ENCODE data around the gene ACADM. TPM values are rescaled to one million over a fixed set of nuclear protein-coding genes. Genes with fewer than 3 reads are reported as not detected.
A peak's percentile ranks its signal among the peaks of the same experiment; 100 is the strongest.
"Not testable (repeated sequence)": the region's sequence is repeated elsewhere in the genome, so short reads cannot be mapped to it uniquely, and the experiment has no call there.

Gene ACADM
- total RNA-seq, 1 donor from 2014 or later, result 26.2 TPM

GRCh38 chr1:75736016-75736415 is 11.5 kb downstream of the ACADM start:
- DNase-seq (ENCODE audit: low read depth in 2 of 2), result no peak

GRCh38 chr1:75742047-75742625 is 17.6 kb downstream of the ACADM start:
- no peak for DNase-seq (ENCODE audit: low read depth in 2 of 2)

- DNase-seq (ENCODE audit: low read depth in 2 of 2), result no peak
Measured at GRCh38 chr1:75745276-75745675, 20.8 kb downstream of the ACADM start.

DNA sequence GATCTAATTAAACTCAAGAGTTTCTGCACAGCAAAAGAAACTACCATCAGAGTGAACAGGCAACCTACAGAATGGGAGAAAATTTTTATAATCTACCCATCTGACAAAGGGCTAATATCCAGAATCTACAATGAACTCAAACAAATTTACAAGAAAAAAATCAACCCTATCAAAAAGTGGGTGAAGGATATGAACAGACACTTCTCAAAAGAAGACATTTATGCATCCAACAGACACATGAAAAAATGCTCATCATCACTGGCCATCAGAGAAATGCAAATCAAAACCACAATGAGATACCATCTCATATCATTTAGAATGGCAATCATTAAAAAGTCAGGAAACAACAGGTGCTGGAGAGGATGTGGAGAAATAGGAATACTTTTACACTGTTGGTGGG is 32.7 kb downstream of the ACADM start:
- DNase-seq (ENCODE audit: low read depth in 2 of 2), result not testable (repeated sequence)

- not testable (repeated sequence) for DNase-seq (ENCODE audit: low read depth in 2 of 2)
Measured at GRCh38 chr1:75758543-75758942, 34.0 kb downstream of the ACADM start.

- DNase-seq (ENCODE audit: low read depth in 2 of 2), result no peak
Measured at GRCh38 chr1:75764057-75764655, 39.6 kb downstream of the ACADM start.

DNA sequence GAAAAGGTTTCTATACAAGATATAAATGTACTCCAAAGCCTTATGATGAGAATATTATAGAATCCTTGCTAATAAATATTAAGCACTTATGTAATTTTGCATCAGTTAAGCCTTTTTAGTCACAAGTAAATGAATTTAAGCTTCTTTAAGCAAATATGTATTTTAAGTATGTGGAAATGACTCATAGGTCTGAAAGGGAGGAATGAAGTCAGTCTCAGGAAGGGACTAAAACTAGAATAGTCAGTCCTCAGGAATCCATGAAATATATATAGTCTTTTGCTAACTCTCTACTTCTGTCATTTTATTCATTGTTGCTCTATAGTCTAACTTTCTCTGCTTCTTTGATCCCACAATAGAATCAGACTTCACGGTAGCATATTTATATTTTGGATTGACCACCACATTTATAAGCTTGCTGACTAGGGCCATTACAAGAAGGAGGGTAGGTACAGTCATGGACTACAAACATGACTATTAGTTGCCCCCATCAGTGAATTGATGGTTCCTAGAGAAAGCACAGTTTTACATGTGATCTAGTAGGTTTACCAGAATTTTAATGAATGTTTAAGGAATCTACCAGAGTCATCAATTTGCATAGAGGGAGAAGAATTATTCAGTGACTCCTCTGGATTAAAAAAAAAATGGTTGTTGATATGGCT is 41.3 kb downstream of the ACADM start:
- peak in 1 of 2 donors; percentile 65 for DNase-seq (ENCODE audit: low read depth in 2 of 2)

DNA sequence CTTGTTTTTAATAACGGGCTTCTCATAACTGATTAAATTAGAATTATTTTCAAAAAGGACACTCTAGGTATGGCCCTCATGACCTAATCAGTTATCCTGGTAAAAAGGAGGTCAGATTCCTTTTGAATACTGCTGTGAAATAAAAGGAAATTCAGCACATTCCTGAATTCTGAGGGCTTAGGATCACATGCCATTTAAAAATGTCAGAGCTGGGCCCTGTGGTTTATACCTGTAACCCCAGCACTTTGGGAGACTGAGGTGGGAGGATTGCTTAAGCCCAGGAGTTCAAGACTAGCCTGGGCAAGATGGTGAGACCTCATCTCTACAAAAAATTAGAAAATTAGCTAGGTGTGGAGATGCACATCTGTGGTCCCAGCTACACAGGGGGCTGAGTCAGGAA is 43.5 kb downstream of the ACADM start:
- DNase-seq (ENCODE audit: low read depth in 2 of 2), result no peak

DNA sequence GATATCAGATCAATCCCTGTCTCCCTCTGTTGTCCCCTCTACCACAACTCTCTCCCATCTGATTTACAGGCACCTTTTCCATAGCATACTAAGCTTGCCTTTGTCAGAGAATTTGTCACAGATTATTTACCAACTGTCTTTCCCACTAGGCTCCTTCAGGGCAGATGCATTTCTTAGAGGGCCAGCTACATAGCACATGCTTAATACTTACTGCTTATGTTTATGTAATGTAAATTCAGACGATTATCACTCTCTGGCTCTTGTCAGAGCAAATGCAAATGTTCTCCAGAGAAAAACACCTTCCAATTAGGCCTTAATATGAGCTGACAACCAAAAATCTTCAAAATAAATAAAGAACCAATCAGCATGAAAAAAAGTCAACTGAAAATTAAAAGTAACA is 46.3 kb downstream of the ACADM start:
- DNase-seq (ENCODE audit: low read depth in 2 of 2), result no peak

DNA sequence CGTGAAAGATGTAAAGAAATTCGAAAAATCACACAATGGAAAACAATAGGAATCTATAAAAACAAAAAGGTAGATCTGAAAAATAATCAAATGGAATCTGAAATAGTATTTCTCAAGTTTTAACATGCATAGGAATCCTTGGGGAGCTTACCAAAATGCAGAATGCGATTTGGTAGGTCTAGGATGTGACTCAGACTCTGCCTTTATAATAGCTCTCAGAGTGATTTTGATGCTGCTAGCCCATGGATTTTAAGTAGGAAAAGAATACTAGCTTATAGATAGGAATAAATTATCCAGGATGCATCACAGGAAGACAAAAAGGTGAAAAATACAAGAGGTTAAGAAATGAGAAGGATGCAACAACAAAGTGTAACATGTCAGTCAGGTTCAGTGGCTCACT is 47.5 kb downstream of the ACADM start:
- no peak for DNase-seq (ENCODE audit: low read depth in 2 of 2)

- DNase-seq (ENCODE audit: low read depth in 2 of 2), result not testable (repeated sequence)
Measured at GRCh38 chr1:75777812-75778211, 53.3 kb downstream of the ACADM start.

DNA sequence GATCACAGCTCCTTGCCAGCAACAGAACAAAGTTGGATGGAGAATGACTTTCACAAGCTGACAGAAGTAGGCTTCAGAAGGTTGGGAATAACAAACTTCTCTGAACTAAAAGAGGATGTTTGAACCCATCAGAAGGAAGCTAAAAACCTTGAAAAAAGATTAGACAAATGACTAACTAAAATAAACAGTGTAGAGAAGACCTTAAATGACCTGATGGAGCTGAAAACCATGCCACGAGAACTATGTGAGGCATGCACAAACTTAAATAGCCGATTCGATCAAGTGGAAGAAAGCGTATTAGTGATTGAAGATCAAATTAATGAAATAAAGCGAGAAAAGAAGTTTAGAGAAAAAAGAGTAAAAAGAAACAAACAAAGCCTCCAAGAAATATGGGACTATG is 54.2 kb downstream of the ACADM start:
- not testable (repeated sequence) for DNase-seq (ENCODE audit: low read depth in 2 of 2)

DNA sequence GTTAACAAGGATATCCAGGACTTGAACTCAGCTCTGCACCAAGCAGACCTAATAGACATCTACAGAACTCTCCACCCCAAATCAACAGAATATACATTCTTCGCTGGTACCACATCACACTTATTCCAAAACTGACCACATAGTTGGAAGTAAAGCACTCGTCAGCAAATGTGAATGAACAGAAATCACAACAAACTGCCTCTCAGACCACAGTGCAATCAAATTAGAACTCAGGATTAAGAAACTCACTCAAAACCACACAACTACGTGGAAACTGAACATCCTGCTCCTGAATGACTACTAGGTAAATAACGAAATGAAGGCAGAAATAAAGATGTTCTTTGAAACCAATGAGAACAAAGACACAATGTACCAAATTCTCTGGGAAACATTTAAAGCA is 55.7 kb downstream of the ACADM start:
- not testable (repeated sequence) for DNase-seq (ENCODE audit: low read depth in 2 of 2)

DNA sequence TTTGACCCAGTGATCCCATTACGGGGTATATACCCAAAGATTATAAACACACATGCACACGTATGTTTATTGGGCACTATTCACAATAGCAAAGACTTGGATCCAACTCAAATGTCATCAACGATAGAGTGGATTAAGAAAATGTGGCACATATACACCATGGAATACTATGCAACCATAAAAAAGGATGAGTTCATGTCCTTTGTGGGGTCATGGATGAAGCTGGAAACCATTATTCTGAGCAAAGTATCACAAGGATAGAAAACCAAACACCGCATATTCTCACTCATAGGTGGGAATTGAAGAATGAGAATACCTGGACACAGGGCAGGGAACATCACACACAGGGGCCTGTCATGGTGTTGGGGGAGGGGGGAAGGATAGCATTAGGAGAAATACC is 59.4 kb downstream of the ACADM start:
- not testable (repeated sequence) for DNase-seq (ENCODE audit: low read depth in 2 of 2)

GRCh38 chr1:75785320-75785982 is 60.9 kb downstream of the ACADM start:
- DNase-seq (ENCODE audit: low read depth in 2 of 2), result no peak

- DNase-seq (ENCODE audit: low read depth in 2 of 2), result peak; percentile 94 to 97
Measured at GRCh38 chr1:75785983-75786853, 61.7 kb downstream of the ACADM start, which contains the start of gene RABGGTB. Gene RABGGTB (plus strand): TSS chr1:75786256. CDS start chr1:75786272, 16 bp downstream.

DNA sequence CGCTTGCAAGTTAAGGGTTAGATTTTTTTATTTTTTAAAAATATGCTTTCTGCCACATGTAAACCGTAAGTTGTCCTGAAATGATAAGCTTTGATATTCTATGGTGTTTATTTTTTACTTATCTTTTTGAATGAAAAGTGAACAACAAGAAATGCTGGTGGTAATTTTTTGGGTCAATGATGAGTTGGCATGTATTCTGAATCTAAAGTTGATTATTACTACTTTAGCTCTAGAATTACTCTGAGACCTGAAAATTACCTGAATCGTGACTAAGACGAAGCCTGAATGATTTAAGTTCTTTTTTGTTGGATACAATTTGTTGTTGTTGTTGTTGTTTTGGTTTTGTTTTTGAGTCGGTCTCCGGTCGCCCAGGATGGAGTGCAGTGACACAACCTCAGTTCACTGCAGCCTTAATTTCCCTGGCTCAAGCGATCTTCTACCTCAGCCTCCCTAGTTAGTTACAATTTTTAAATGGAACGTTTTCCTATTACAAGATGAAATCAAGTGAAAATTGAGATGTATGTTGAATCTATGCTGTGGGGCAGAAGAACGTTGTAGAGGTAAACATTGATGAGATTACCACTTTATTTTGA is 62.5 kb downstream of the ACADM start:
- no peak for DNase-seq (ENCODE audit: low read depth in 2 of 2)

- DNase-seq (ENCODE audit: low read depth in 2 of 2), result no peak
Measured at GRCh38 chr1:75787524-75787923, 63.0 kb downstream of the ACADM start.

- no peak for DNase-seq (ENCODE audit: low read depth in 2 of 2)
Measured at GRCh38 chr1:75789988-75790387, 65.5 kb downstream of the ACADM start.

GRCh38 chr1:75791022-75791421 is 66.5 kb downstream of the ACADM start:
- DNase-seq (ENCODE audit: low read depth in 2 of 2), result peak in 1 of 2 donors; percentile 23

DNA sequence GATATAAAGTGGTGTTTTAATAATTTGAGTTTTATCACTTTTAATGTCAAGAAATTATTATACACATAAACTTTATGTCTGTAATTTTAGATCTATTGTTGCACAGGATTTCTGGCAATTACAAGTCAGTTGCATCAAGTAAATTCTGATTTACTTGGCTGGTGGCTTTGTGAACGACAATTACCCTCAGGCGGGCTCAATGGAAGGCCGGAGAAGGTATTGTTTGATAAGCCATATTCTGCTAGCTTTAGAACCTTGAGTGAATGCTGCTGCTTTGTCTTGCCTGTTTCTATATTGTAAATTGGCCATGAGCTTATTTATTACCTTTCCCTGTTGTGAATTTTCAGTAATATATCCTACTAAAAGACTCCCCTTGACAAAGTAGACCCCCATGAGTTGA is 67.6 kb downstream of the ACADM start:
- DNase-seq (ENCODE audit: low read depth in 2 of 2), result no peak

All from dermis microvascular lymphatic vessel endothelial cell (primary cell).